WERI-Rb-1 (cell line): ENCODE measurements around the gene NLRP14.

ENCODE experiments used
- DNase-seq: peaks from one replicate; pipeline ENCODE4 v3.0.0-alpha.2; 2020
- H3K27ac ChIP-seq: fragments of 250-450 bp; sonication (Bioruptor Pico); 2 replicates; pipeline ENCODE4 v1.5.1; 2020; ENCODE audit warnings: mild to moderate bottlenecking, moderate library complexity
- H3K27me3 ChIP-seq: fragments of 250-450 bp; sonication (Bioruptor Pico); 2 replicates; pipeline ENCODE4 v1.5.1; 2021; ENCODE audit warnings: mild to moderate bottlenecking, low read depth, moderate library complexity; ENCODE audit not compliant: insufficient read depth, severe bottlenecking
- H3K36me3 ChIP-seq: fragments of 250-450 bp; sonication (Bioruptor Pico); 2 replicates; pipeline ENCODE4 v1.5.1; 2020; ENCODE audit warnings: mild to moderate bottlenecking, moderate library complexity
- H3K4me3 ChIP-seq: 2 replicates; pipeline ENCODE4 v1.5.1; 2011; ENCODE audit warnings: low read depth, mild to moderate bottlenecking, control low read depth, low read length
- H3K9me3 ChIP-seq: fragments of 250-450 bp; sonication (Bioruptor Pico); 2 replicates; pipeline ENCODE4 v1.5.1; 2021; ENCODE audit warnings: mild to moderate bottlenecking, moderate library complexity; ENCODE audit not compliant: severe bottlenecking
- TF ChIP-seq, protein P1 (sequence below): IDR thresholded peaks from 2 replicates; pipeline ENCODE4 v1.5.1; 2011; ENCODE audit warnings: low read depth, mild to moderate bottlenecking, control low read depth, inconsistent platforms, low read length

Gene NLRP14

GRCh38 chr11:6992026-6992425, 28.3 kb upstream of the NLRP14 start:
- no peaks in the 10 kb centered on the region for H3K9me3 ChIP-seq
- H3K27ac ChIP-seq: no peak overlapping the region
- H3K4me3 ChIP-seq: no peak overlapping the region
- DNase-seq: no peak
- TF ChIP-seq, protein P1, sequence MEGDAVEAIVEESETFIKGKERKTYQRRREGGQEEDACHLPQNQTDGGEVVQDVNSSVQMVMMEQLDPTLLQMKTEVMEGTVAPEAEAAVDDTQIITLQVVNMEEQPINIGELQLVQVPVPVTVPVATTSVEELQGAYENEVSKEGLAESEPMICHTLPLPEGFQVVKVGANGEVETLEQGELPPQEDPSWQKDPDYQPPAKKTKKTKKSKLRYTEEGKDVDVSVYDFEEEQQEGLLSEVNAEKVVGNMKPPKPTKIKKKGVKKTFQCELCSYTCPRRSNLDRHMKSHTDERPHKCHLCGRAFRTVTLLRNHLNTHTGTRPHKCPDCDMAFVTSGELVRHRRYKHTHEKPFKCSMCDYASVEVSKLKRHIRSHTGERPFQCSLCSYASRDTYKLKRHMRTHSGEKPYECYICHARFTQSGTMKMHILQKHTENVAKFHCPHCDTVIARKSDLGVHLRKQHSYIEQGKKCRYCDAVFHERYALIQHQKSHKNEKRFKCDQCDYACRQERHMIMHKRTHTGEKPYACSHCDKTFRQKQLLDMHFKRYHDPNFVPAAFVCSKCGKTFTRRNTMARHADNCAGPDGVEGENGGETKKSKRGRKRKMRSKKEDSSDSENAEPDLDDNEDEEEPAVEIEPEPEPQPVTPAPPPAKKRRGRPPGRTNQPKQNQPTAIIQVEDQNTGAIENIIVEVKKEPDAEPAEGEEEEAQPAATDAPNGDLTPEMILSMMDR: no peak
- no peaks in the 10 kb centered on the region for H3K27me3 ChIP-seq
- no peaks in the 10 kb centered on the region for H3K36me3 ChIP-seq

DNA sequence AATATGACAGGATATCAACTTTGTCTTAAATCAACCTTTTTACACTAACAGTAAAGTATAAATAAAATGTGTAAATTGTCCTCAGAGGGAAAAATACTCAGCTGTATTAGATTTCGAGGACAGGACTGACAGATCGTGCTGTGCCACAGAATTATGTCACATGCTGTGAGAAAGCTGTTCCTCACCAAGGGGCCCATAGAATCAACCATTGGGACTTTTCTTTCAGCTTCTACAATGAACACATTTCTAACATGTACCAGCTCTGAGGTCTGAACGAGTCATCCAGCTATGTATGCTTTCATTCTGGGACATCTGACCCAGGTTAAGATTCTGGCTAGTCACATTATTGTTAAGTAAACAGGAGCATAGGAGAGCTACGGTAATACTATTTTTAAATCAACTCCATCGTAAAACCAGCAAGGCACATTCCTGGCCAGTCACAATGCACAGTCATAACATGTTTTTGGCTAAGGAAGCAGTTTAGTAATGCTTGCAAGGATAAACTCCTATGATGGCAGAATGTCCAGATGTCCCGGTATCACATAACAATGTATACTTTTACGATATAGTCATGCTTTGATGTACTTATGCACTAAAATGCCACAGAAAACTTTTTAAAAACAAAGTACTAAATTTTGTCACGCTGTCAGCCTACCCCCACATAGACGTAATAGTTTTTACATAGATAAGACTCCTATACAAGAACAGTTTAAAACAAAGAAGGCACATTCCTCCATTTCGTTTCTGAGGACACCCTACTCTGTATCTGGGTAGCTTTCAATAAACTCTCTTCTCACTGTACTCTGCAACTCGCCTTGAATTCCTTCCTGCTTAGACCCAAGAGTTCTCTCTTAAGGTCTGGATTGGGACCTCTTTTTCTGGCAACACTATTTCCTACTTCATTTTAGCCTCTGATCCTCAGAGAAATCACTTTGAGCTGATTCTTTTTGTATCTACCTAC, 27.5 kb upstream of the NLRP14 start:
- Histone ChIP-seq H3K9me3 (no peaks in the 10 kb centered on the region), H3K4me3 (no peak overlapping the region), H3K27ac (no peak overlapping the region), H3K36me3 (no peaks in the 10 kb centered on the region), H3K27me3 (no peaks in the 10 kb centered on the region)
- no peak for DNase-seq
- TF ChIP-seq, protein P1: no peak

DNA sequence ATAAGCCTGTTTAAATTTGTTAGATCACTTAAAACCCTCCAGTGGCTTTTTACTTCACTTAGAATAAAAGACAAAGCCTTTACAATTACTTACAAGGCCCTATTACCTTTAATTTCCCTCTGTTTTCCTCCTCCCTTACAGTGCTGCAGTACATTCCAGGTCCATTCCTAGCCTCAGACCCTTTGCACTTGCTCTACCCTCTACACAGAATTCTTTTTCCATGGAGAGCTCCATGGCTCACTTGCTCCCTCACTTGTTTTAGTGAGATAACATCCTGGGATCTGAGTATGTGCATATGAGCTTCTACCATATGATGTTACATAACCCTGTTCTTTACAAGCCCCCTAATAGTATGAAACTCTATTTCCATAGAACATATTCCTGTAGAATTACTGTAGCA, 24.6 kb upstream of the NLRP14 start:
- TF ChIP-seq, protein P1: no peak
- DNase-seq: no peak

DNA sequence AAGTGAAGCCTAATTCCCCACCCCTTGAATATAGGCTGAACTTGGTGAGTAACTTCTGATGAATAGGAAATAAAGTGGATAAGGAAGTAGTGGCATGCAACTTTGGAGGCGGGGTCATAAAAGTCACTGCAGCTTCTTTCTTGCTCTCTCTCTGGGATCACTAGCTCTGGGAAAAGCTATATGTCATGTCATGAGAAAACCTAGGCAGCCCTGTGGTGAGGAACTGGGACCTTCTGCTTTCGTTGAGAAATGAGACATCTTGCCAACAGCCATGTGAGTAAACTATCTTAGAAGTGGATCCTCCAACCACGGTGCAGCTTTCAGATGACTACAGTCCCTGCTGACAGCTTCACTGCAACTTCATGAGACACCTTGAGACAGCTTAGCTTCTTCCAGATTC, 15.8 kb upstream of the NLRP14 start:
- no peak for DNase-seq
- H3K9me3 ChIP-seq: no peaks in the 10 kb centered on the region
- no peaks in the 10 kb centered on the region for H3K27me3 ChIP-seq
- no peak overlapping the region for H3K27ac ChIP-seq
- TF ChIP-seq, protein P1: no peak
- no peak overlapping the region for H3K4me3 ChIP-seq
- H3K36me3 ChIP-seq: no peaks in the 10 kb centered on the region

More for the DNA sequence above, 24.6 kb upstream of the NLRP14 start:
- Histone ChIP-seq H3K27me3 (no peaks in the 10 kb centered on the region), H3K4me3 (no peak overlapping the region), H3K9me3 (no peaks in the 10 kb centered on the region), H3K36me3 (no peaks in the 10 kb centered on the region), H3K27ac (no peak overlapping the region)

GRCh38 chr11:7014118-7014517, 6.2 kb upstream of the NLRP14 start:
- no peak for DNase-seq
- no peak overlapping the region for H3K4me3 ChIP-seq

More at GRCh38 chr11:7014118-7014517, 6.2 kb upstream of the NLRP14 start:
- Histone ChIP-seq H3K27me3 (no peaks in the 10 kb centered on the region), H3K27ac (no peak overlapping the region), H3K9me3 (no peaks in the 10 kb centered on the region), H3K36me3 (no peaks in the 10 kb centered on the region)
- TF ChIP-seq, protein P1: no peak
